Gastroesophageal sphincter (tissue), 3 donors: ENCODE data around the gene CCSER1.

Experiments
- CTCF ChIP-seq, 4 experiments: fragments of 200-600 bp in 2 of 4; fragments of 450-650 bp in 2 of 4; sonication (generic) in 1 of 4; IDR thresholded peaks; one replicate each; pipeline ENCODE4 v1.5.1; 2017 to 2019; ENCODE audit warnings: antibody characterized with exemption in 4 of 4, mild to moderate bottlenecking in 2 of 4, moderate library complexity in 2 of 4
- EP300 ChIP-seq: sonication (generic); formaldehyde crosslinking; IDR thresholded peaks from one replicate; pipeline ENCODE4 v1.6.1; 2017; ENCODE audit warnings: antibody characterized with exemption, mild to moderate bottlenecking
- POLR2A ChIP-seq, 2 donors: fragments of 450-650 bp; IDR thresholded peaks; one replicate each; pipeline ENCODE4 v1.6.1; 2017; ENCODE audit warnings: antibody characterized with exemption in 2 of 2, mild to moderate bottlenecking in 2 of 2, moderate library complexity in 1 of 2

DNA sequence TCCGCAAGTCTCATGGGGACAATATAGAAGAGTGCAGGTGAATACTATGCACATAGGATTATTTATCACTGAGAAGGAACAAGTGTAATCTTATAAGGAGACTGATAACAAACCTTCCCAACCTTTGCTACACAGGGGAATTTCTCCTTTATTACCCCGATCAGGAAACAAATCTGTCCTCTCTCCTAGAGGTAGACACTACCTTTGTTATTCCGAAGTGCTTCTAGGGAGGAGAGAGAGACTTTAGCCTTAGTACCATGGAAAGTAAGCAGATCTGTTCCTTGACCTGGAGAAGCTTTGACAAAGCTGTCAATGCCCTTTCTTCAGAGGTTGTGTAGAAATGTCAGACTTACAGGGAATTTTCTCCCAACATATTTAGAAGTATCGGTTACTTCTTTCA, 475.5 kb downstream of the CCSER1 start:
- no peak for TF ChIP-seq CTCF (IDR thresholded peaks at IDR 0.05)
- TF ChIP-seq POLR2A (IDR thresholded peaks at IDR 0.05): no peak
- TF ChIP-seq EP300: no peak
